ENCODE data around the gene KLHL24. TPM values are rescaled to one million over a fixed set of nuclear protein-coding genes. Genes with fewer than 3 reads are reported as not detected.

KLHL24 gene
- total and polyA plus RNA-seq, 2 of the 13 experiments (the other 11 are each of a cell fraction or from before 2014, with no cell fraction given) = 6.9 to 15.7 TPM

GRCh38 chr3:183636221-183637105 lies 1.0 kb downstream of the KLHL24 start (continued):
- 0 out of 2 replicates have a peak, but pooled peaks have one; percentile 72 for TF ChIP-seq ZBTB10 (CRISPR knock-in tag; IDR thresholded peaks at IDR 0.05; ENCODE audit: borderline replicate concordance)
- TF ChIP-seq, protein P1, sequence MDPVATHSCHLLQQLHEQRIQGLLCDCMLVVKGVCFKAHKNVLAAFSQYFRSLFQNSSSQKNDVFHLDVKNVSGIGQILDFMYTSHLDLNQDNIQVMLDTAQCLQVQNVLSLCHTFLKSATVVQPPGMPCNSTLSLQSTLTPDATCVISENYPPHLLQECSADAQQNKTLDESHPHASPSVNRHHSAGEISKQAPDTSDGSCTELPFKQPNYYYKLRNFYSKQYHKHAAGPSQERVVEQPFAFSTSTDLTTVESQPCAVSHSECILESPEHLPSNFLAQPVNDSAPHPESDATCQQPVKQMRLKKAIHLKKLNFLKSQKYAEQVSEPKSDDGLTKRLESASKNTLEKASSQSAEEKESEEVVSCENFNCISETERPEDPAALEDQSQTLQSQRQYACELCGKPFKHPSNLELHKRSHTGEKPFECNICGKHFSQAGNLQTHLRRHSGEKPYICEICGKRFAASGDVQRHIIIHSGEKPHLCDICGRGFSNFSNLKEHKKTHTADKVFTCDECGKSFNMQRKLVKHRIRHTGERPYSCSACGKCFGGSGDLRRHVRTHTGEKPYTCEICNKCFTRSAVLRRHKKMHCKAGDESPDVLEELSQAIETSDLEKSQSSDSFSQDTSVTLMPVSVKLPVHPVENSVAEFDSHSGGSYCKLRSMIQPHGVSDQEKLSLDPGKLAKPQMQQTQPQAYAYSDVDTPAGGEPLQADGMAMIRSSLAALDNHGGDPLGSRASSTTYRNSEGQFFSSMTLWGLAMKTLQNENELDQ (CRISPR knock-in tag; IDR thresholded peaks at IDR 0.05; ENCODE audit: borderline replicate concordance) = no peak
- TF ChIP-seq RBAK (CRISPR knock-in tag; IDR thresholded peaks at IDR 0.05) = no peak
- peak; percentile 9; the same call in 1 of the 2 replicates for TF ChIP-seq FOXA3 (CRISPR knock-in tag; IDR thresholded peaks at IDR 0.05)
- TF ChIP-seq FLYWCH1 (CRISPR knock-in tag; IDR thresholded peaks at IDR 0.05) = no peak
- no peak for TF ChIP-seq NCOA5 (CRISPR knock-in tag; IDR thresholded peaks at IDR 0.05)
- TF ChIP-seq NCOA2 (CRISPR knock-in tag; IDR thresholded peaks at IDR 0.05) = no peak
- no peak for TF ChIP-seq ZNF724P (CRISPR knock-in tag; IDR thresholded peaks at IDR 0.05; ENCODE audit: borderline replicate concordance)
- no peak for TF ChIP-seq FOXJ3 (CRISPR knock-in tag; IDR thresholded peaks at IDR 0.05; ENCODE audit: borderline replicate concordance)
- no peak for TF ChIP-seq ATF4 (CRISPR knock-in tag; IDR thresholded peaks at IDR 0.05)
- TF ChIP-seq AGO1 (IDR thresholded peaks at IDR 0.05; ENCODE audit: low read depth, low read length, poor library complexity, severe bottlenecking) = peak; percentile 75
- TF ChIP-seq NR1H2 (CRISPR knock-in tag; IDR thresholded peaks at IDR 0.05; ENCODE audit: borderline replicate concordance, low read depth) = no peak
- TF ChIP-seq KLF16 (CRISPR knock-in tag; IDR thresholded peaks at IDR 0.05) = no peak
- TF ChIP-seq MAF1 (CRISPR knock-in tag; IDR thresholded peaks at IDR 0.05; ENCODE audit: borderline replicate concordance) = no peak
- TF ChIP-seq ZNF383 (CRISPR knock-in tag; IDR thresholded peaks at IDR 0.05; ENCODE audit: borderline replicate concordance) = no peak
- no peak for TF ChIP-seq KDM1A (CRISPR knock-in tag; IDR thresholded peaks at IDR 0.05)
- TF ChIP-seq TSC22D2 (CRISPR knock-in tag; IDR thresholded peaks at IDR 0.05; ENCODE audit: borderline replicate concordance) = no peak
- TF ChIP-seq ATF7 (IDR thresholded peaks at IDR 0.05) = no peak
- no peak for TF ChIP-seq ATF7 (CRISPR knock-in tag; IDR thresholded peaks at IDR 0.05)
- no peak for TF ChIP-seq RARG (CRISPR knock-in tag; IDR thresholded peaks at IDR 0.05; ENCODE audit: low read depth)

Measured in HepG2 (cell line).